MCF 10A (cell line): Measurements from ENCODE around the gene MEGF9. TPM values are rescaled to one million over a fixed set of nuclear protein-coding genes. Genes with fewer than 3 reads are reported as not detected.

Experiments
- BruUV-seq: library from RNA; stranded (reverse); fragments of 400-500 nt; replicated peaks from 2 replicates; lab custom pipeline; 2021; lab: Mats Ljungman, UMichigan
- CTCF ChIA-PET: fragments of 300-600 bp; sonication (Branson Sonifier 250); formaldehyde crosslinking; extraction: SDS; loops from one replicate; lab custom pipeline; 2021; ENCODE audit warnings: antibody characterized with exemption, inconsistent platforms; lab: Yijun Ruan, JAX
- POLR2A ChIA-PET: fragments of 300-600, 350-650 bp; sonication (Branson Sonifier 250); formaldehyde crosslinking; extraction: SDS; loops from one replicate; lab custom pipeline; 2020; ENCODE audit warnings: antibody characterized with exemption, inconsistent platforms; lab: Yijun Ruan, JAX
- DNase-seq: peaks from one replicate; pipeline ENCODE4 v3.0.0-alpha.2; 2018; ENCODE audit not compliant: unreplicated experiment
- H3K27ac Mint-ChIP-seq: one replicate; pipeline ENCODE4 v1.8.0; 2022; ENCODE audit warnings: mild to moderate bottlenecking, low read depth, mixed read lengths; ENCODE audit not compliant: unreplicated experiment
- H3K27me3 Mint-ChIP-seq: one replicate; pipeline ENCODE4 v1.8.0; 2022; ENCODE audit warnings: mixed read lengths; ENCODE audit not compliant: insufficient read depth, unreplicated experiment
- H3K36me3 Mint-ChIP-seq: one replicate; pipeline ENCODE4 v1.8.0; 2022; ENCODE audit warnings: mild to moderate bottlenecking, moderate library complexity, mixed read lengths; ENCODE audit not compliant: insufficient read depth, unreplicated experiment
- H3K4me1 Mint-ChIP-seq: one replicate; pipeline ENCODE4 v1.8.0; 2022; ENCODE audit warnings: mixed read lengths; ENCODE audit not compliant: insufficient read depth, unreplicated experiment
- H3K4me3 Mint-ChIP-seq: one replicate; pipeline ENCODE4 v1.8.0; 2022; ENCODE audit warnings: mild to moderate bottlenecking, moderate library complexity, mixed read lengths; ENCODE audit not compliant: unreplicated experiment
- H3K9me3 Mint-ChIP-seq: one replicate; pipeline ENCODE4 v1.8.0; 2022; ENCODE audit warnings: mixed read lengths; ENCODE audit not compliant: unreplicated experiment
- CTCF ChIP-seq: fragments of 200-600 bp; IDR thresholded peaks from one replicate; pipeline ENCODE4 v1.8.0; 2022; ENCODE audit warnings: antibody characterized with exemption, mild to moderate bottlenecking; ENCODE audit not compliant: unreplicated experiment
- intact Hi-C: fragments of 100-400 bp; cut with micrococcal nuclease; formaldehyde crosslinking; loops from 2 replicates; pipeline ENCODE4 v1.14.1; 2022
- total RNA-seq: library from RNA; stranded (reverse); gene quantifications from 2 replicates; pipeline ENCODE4 v1.2.3, GENCODE V29; 2022

MEGF9 gene
- total RNA-seq, 1 experiment from 2014 or later, result 5.7 TPM

- Mint-ChIP-seq H3K9me3 (no peaks in the 10 kb centered on the region), H3K4me3 (no peak overlapping the region), H3K27ac (no peak overlapping the region), H3K4me1 (peaks cover 22% of the 10 kb centered on the region), H3K27me3 (no peaks in the 10 kb centered on the region), H3K36me3 (no peaks in the 10 kb centered on the region)
- no TSS peak for BruUV-seq
- DNase-seq, result no peak
- POLR2A ChIA-PET, result interaction anchor here (0.7 to 2.7 kb wide), 3 partner anchors 10 to 1483 kb away, joined by 3 to 8 read pairs (median 4); no protein-coding TSS in a partner anchor
- intact Hi-C loops, result no loop called here
- TF ChIP-seq CTCF, result no peak
- CTCF ChIA-PET, result interaction anchor here (0.5 to 1.2 kb wide), 7 partner anchors 49 to 668 kb away, joined by 3 to 4 read pairs (median 3); no protein-coding TSS in a partner anchor
Observed at GRCh38 chr9:120707170-120707569, 7.1 kb downstream of the MEGF9 start.

GRCh38 chr9:120705174-120705573, 9.1 kb downstream of the MEGF9 start:
- DNase-seq, result no peak
- no TSS peak for BruUV-seq
- intact Hi-C loops, result no loop called here
- Mint-ChIP-seq H3K4me3 (no peak overlapping the region), H3K4me1 (peaks cover 13% of the 10 kb centered on the region), H3K36me3 (no peaks in the 10 kb centered on the region), H3K9me3 (no peaks in the 10 kb centered on the region), H3K27me3 (no peaks in the 10 kb centered on the region), H3K27ac (no peak overlapping the region)
- POLR2A ChIA-PET, result no interaction called here
- TF ChIP-seq CTCF, result no peak
- CTCF ChIA-PET, result interaction anchor here (0.7 kb wide), 1 partner anchor 9 kb away, joined by 4 read pairs; the partner anchor contains the start of gene MEGF9

- CTCF ChIA-PET, result interaction anchor here (0.6 to 0.7 kb wide), 2 partner anchors 40 to 78 kb away, joined by 3 read pairs; no protein-coding TSS in a partner anchor
- Mint-ChIP-seq H3K36me3 (no peaks in the 10 kb centered on the region), H3K4me3 (no peak overlapping the region), H3K9me3 (no peaks in the 10 kb centered on the region), H3K4me1 (peaks cover 23% of the 10 kb centered on the region), H3K27me3 (no peaks in the 10 kb centered on the region), H3K27ac (peak overlapping the region; percentile 31)
- no peak for TF ChIP-seq CTCF
- DNase-seq, result no peak
- intact Hi-C loops, result no loop called here
- POLR2A ChIA-PET, result interaction anchor here (0.6 to 1.6 kb wide), 3 partner anchors 8 to 51 kb away, joined by 3 to 5 read pairs (median 3); no protein-coding TSS in a partner anchor
- BruUV-seq, result no TSS peak
Observed at GRCh38 chr9:120702075-120702474, 12.2 kb downstream of the MEGF9 start.

- no peak overlapping the region for H3K27ac Mint-ChIP-seq
- no TSS peak for BruUV-seq
- no peaks in the 10 kb centered on the region for H3K27me3 Mint-ChIP-seq
- no peak overlapping the region for H3K4me3 Mint-ChIP-seq
- DNase-seq, result no peak
- ChIA-PET POLR2A (no interaction called here), CTCF (interaction anchor here (0.6 kb wide), 2 partner anchors 26 to 39 kb away, joined by 3 to 4 read pairs; no protein-coding TSS in a partner anchor)
- peaks cover 23% of the 10 kb centered on the region for H3K4me1 Mint-ChIP-seq
- no peaks in the 10 kb centered on the region for H3K9me3 Mint-ChIP-seq
- H3K36me3 Mint-ChIP-seq, result peaks cover 4% of the 10 kb centered on the region
- intact Hi-C loops, result no loop called here
- no peak for TF ChIP-seq CTCF
Observed at GRCh38 chr9:120701248-120701647, 13.0 kb downstream of the MEGF9 start.
